DOHH2 (cell line): ENCODE data around the gene ARRDC4.

Source experiments
- CTCF ChIP-seq: fragments of 200-600 bp; sonication (generic); IDR thresholded peaks from one replicate; pipeline ENCODE4 v1.5.1; 2014; ENCODE audit warnings: antibody characterized with exemption, mild to moderate bottlenecking, low read depth, low read length; ENCODE audit not compliant: poor library complexity, severe bottlenecking
- EZH2phosphoT487 ChIP-seq: fragments of 200-600 bp; sonication (generic); IDR thresholded peaks from 2 replicates; pipeline ENCODE4 v1.6.1; 2017; ENCODE audit warnings: borderline replicate concordance, mild to moderate bottlenecking, antibody characterized with exemption, low read length, moderate library complexity, mixed read lengths

DNA sequence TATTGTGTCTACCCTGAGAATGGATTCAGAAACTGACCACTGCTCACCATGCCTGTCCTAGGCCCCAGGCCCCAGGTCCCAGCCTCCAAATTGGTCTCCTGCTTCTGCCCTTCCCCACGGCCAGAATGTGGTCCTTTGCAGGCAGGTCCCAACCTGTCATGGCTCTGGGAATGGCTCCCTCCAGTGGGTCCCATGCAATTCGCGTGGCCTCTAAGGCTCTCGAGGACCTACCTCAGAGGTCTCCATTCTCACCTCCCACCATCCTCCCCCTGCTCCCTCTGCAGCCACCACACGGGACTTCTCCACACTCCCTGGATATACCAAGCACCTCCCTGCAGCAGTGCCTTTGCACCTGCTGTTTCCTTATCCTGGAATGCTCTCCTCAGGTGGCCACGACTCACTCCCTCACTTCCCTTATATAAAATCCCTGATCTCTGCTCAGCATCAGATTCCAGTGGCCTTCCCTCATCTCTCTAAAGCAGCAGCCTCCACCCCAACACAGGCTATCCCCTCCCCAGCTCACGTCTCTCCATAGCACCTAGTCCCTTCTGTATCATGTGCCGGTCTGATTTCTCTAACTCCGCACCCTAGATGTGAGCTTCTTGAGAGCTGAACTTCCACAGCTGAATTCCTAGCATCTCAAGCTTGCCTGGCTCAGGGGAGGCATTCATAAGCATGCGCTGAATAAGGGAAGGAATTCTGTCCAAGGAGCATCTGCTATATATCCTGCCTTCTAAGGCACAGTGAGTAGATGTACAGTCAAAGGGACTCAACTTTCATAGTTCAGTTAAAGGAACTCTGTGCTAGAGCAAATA is 56.9 kb downstream of the ARRDC4 start:
- no peak for TF ChIP-seq EZH2phosphoT487
- no peak for TF ChIP-seq CTCF
